Measurements from ENCODE around the gene TSPAN16.

- no peak for TF ChIP-seq CTCF (IDR thresholded peaks at IDR 0.05; ENCODE audit: insufficient read depth, low read length)
- no peak for TF ChIP-seq GABPA (IDR thresholded peaks at IDR 0.05; ENCODE audit: low read depth)
- no peak for TF ChIP-seq POLR2AphosphoS5 (IDR thresholded peaks at IDR 0.05; ENCODE audit: low read depth)
- no peak for TF ChIP-seq SPI1 (IDR thresholded peaks at IDR 0.05; ENCODE audit: borderline replicate concordance, low read depth)
These were observed 34.5 kb upstream of the TSPAN16 start for GRCh38 chr19:11261431-11261970.

Measured in HL-60 (cell line).